MM.1S (cell line): ENCODE measurements around the gene SEC23B.

Source experiments
- EZH2 ChIP-seq: fragments of 300-600 bp; sonication (generic); optimal IDR thresholded peaks from 2 replicates; pipeline ENCODE3; 2017; ENCODE audit warnings: low read depth, mild to moderate bottlenecking, antibody characterized with exemption, low read length, mixed read lengths
- EZH2phosphoT487 ChIP-seq: fragments of 300-600 bp; sonication (generic); IDR thresholded peaks from 2 replicates; pipeline ENCODE4 v1.6.1; 2018; ENCODE audit warnings: antibody characterized with exemption, low read length
- TF ChIP-seq, protein P1 (sequence below): fragments of 300-600 bp; sonication (generic); IDR thresholded peaks from 2 replicates; pipeline ENCODE4 v1.5.1; 2016; ENCODE audit warnings: antibody characterized with exemption, low read length, mixed read lengths

DNA sequence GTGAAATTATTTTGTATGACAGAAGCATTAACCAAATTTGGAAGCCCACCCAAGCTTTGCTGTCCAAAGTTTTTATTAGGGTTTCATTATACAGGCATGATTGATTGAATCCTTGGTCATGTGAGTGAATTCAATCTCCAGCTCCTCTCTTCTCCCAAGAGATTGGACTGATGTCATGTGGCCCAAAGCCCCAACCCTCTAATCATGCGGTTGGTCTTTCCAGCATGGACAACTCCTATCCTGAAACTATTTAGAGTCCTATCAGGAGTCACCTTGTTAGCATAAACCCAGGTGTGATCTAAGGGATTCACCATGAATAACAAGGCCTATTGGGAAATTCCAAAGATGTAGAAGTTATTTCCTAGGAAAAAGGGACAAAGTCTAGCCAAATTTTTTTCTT lies 29.9 kb upstream of the SEC23B start:
- TF ChIP-seq, protein P1, sequence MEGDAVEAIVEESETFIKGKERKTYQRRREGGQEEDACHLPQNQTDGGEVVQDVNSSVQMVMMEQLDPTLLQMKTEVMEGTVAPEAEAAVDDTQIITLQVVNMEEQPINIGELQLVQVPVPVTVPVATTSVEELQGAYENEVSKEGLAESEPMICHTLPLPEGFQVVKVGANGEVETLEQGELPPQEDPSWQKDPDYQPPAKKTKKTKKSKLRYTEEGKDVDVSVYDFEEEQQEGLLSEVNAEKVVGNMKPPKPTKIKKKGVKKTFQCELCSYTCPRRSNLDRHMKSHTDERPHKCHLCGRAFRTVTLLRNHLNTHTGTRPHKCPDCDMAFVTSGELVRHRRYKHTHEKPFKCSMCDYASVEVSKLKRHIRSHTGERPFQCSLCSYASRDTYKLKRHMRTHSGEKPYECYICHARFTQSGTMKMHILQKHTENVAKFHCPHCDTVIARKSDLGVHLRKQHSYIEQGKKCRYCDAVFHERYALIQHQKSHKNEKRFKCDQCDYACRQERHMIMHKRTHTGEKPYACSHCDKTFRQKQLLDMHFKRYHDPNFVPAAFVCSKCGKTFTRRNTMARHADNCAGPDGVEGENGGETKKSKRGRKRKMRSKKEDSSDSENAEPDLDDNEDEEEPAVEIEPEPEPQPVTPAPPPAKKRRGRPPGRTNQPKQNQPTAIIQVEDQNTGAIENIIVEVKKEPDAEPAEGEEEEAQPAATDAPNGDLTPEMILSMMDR, result no peak
- TF ChIP-seq EZH2 (no peak), EZH2phosphoT487 (no peak)
